Common myeloid progenitor, CD34-positive (primary cell): ENCODE results near the gene BRIP1.

Source experiments
- CTCF ChIA-PET: fragments of 350-600 bp; sonication (Branson Sonifier 250); formaldehyde crosslinking; loops from one replicate; lab custom pipeline; 2021; ENCODE audit warnings: antibody characterized with exemption; lab: Charles Lee
- POLR2A ChIA-PET: fragments of 350-600 bp; sonication (Branson Sonifier 250); formaldehyde crosslinking; loops from one replicate; lab custom pipeline; 2021; ENCODE audit warnings: antibody characterized with exemption; lab: Charles Lee
- DNase-seq, 3 donors: peaks; one replicate each; pipeline versions ENCODE4 v3.0.0 to v3.0.0-alpha.2; 2013
- H3K27ac ChIP-seq, 2 experiments: 1 replicate in 1 of 2; 2 replicates in 1 of 2; pipeline ENCODE4 v1.7.0; 2013; ENCODE audit warnings: inconsistent platforms in 2 of 2, low read length in 2 of 2, mild to moderate bottlenecking in 2 of 2, low read depth in 1 of 2, moderate library complexity in 1 of 2; ENCODE audit not compliant: severe bottlenecking in 2 of 2, insufficient read depth in 1 of 2, poor library complexity in 1 of 2
- H3K27me3 ChIP-seq, 5 experiments: replicated peaks in 2 of 5; 1 replicate in 3 of 5; 2 replicates in 2 of 5; pipeline versions ENCODE4 v1.6.1 to v1.7.0; 2013; ENCODE audit warnings: low read length in 4 of 5, mild to moderate bottlenecking in 2 of 5, moderate library complexity in 2 of 5, inconsistent platforms in 1 of 5; ENCODE audit not compliant: insufficient read depth in 5 of 5, control insufficient read depth in 4 of 5
- H3K36me3 ChIP-seq, 4 experiments: 1 replicate in 2 of 4; 2 replicates in 2 of 4; pipeline versions ENCODE4 v1.6.1 to v1.7.0; 2013; ENCODE audit warnings: low read length in 3 of 4, control low read depth in 1 of 4, mild to moderate bottlenecking in 1 of 4; ENCODE audit not compliant: control insufficient read depth in 4 of 4, insufficient read depth in 4 of 4
- H3K4me1 ChIP-seq, 4 experiments: 1 replicate in 3 of 4; 2 replicates in 1 of 4; pipeline versions ENCODE4 v1.6.1 to v1.7.1; 2013; ENCODE audit warnings: low read length in 3 of 4, mild to moderate bottlenecking in 3 of 4, control low read depth in 1 of 4, inconsistent platforms in 1 of 4, moderate library complexity in 1 of 4; ENCODE audit not compliant: control insufficient read depth in 4 of 4, insufficient read depth in 4 of 4; ENCODE audit errors: control extremely low read depth in 1 of 4
- H3K4me3 ChIP-seq, 7 experiments: 1 replicate in 4 of 7; 2 replicates in 3 of 7; pipeline versions ENCODE4 v1.5.1 to v1.7.0; 2013; ENCODE audit warnings: mild to moderate bottlenecking in 7 of 7, low read length in 6 of 7, moderate library complexity in 6 of 7, inconsistent platforms in 2 of 7, low read depth in 2 of 7, control low read depth in 1 of 7; ENCODE audit not compliant: insufficient read depth in 4 of 7, control insufficient read depth in 1 of 7; ENCODE audit errors: extremely low read depth in 1 of 7
- H3K9me3 ChIP-seq, 5 experiments: 1 replicate in 4 of 5; 2 replicates in 1 of 5; pipeline versions ENCODE4 v1.6.1 to v1.7.1; 2013; ENCODE audit warnings: low read length in 4 of 5, mild to moderate bottlenecking in 2 of 5, inconsistent platforms in 1 of 5, low read depth in 1 of 5, moderate library complexity in 1 of 5; ENCODE audit not compliant: control insufficient read depth in 4 of 5, insufficient read depth in 2 of 5; ENCODE audit errors: control extremely low read depth in 1 of 5
- WGBS: methylation state at CpG from one replicate; pipeline ENCODE4 v1.1.5; 2013; ENCODE audit not compliant: insufficient coverage; 5-methylcytosine and 5-hydroxymethylcytosine counted together

The BRIP1 gene

DNA sequence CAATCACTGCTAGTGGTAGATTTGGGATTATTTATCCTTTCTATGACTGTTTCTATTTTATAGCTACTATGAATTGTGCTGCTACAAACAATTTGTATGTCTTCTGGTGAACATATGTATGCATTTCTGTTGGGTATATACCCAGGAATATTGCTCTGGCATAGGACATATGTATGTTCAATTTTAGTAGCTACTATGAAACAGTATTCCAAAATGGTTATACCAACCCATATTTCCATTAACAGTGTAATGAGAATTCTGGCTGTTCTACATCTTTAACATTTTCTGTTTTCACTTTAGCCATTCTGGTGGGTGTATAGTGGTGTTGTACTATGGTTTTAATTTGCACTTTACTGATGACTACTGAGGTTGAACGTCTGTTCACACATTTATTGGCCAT is 214.7 kb downstream of the BRIP1 start:
- 100% methylated on average over 1 of the region's 1 CpG for WGBS
- H3K27me3 ChIP-seq: no peaks in the 10 kb centered on the region
- DNase-seq: no peak
- no peaks in the 10 kb centered on the region for H3K36me3 ChIP-seq
- POLR2A ChIA-PET: no interaction called here
- H3K4me1 ChIP-seq: no peaks in the 10 kb centered on the region
- no peak overlapping the region for H3K4me3 ChIP-seq
- no peak overlapping the region for H3K27ac ChIP-seq
- CTCF ChIA-PET: no interaction called here
- peaks cover 6 to 26% (median 9%) of the 10 kb centered on the region in 5 experiments for H3K9me3 ChIP-seq

DNA sequence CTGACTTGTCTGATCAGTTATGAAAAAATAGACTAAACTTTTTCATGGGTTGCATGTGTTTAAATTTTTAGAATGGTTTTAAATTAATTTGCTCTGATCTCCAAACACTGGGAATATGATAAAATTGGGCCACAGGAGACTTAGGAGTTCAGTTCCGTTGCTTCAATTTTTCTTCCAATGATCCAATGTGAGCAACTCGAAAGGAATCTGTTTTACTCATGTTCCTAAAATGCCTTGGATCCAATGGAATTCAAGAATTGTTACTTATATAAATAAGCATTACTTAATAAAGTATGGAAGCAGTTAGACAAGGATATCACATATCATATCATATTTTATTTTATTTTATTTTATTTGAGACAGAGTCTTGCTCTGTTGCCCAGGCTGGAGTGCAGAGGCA is 216.3 kb downstream of the BRIP1 start:
- no CpG with 5 or more reads among the region's 2 CpGs for WGBS
- ChIA-PET CTCF (no interaction called here), POLR2A (interaction anchor here (0.6 kb wide), 1 partner anchor 27 kb away, joined by 3 read pairs; no protein-coding TSS in a partner anchor)
- Histone ChIP-seq H3K27me3 (no peaks in the 10 kb centered on the region), H3K36me3 (no peaks in the 10 kb centered on the region), H3K4me1 (no peaks in the 10 kb centered on the region), H3K9me3 (peaks cover 6 to 21% (median 8%) of the 10 kb centered on the region in 5 experiments), H3K27ac (no peak overlapping the region), H3K4me3 (no peak overlapping the region)
- no peak for DNase-seq

DNA sequence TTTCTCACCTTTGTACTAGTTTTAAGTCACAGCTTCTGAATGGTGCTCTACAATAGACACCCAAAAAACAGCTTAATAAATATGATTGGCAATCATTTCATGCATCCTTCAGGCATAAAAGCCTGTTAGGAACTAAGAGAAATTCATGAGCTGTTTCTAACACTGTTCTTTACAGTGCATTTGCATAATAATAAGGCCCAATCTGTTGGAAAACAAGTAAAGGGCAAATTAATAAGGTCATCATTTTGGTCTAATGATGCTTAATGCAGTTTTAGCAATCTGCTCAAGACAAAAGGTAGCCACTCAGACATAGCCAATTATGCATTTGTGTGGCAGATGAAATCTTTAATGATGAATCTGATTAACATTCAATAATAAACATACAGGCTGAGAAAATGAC is 216.8 kb downstream of the BRIP1 start:
- Histone ChIP-seq H3K27me3 (no peaks in the 10 kb centered on the region), H3K4me1 (no peaks in the 10 kb centered on the region), H3K27ac (no peak overlapping the region), H3K9me3 (peaks cover 4 to 17% (median 7%) of the 10 kb centered on the region in 5 experiments), H3K4me3 (no peak overlapping the region), H3K36me3 (no peaks in the 10 kb centered on the region)
- ChIA-PET CTCF (no interaction called here), POLR2A (no interaction called here)
- no peak for DNase-seq

DNA sequence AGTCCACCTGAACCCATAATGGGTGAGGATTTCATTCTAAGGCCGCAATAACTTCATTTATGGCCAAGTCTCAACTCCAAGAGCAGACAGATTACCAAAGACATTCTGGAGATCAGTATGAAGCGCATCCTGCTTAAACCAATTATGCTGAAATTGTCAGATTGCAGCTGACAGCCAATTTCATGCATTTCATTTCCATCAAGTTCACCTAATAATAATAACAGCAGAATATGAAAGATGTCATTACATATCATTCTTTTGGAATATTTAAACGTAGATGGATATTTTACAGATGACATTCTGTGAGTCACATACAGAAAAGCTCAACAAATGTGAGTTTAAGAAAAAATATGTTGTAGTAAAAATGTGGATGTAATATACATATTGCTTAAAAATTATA is 217.4 kb downstream of the BRIP1 start:
- CTCF ChIA-PET: no interaction called here
- Histone ChIP-seq H3K36me3 (no peaks in the 10 kb centered on the region), H3K4me1 (no peaks in the 10 kb centered on the region), H3K9me3 (peaks cover 3 to 14% (median 5%) of the 10 kb centered on the region in 5 experiments), H3K27ac (no peak overlapping the region), H3K4me3 (no peak overlapping the region), H3K27me3 (no peaks in the 10 kb centered on the region)
- WGBS: 100% methylated on average over 1 of the region's 3 CpGs
- DNase-seq: no peak
- POLR2A ChIA-PET: no interaction called here

DNA sequence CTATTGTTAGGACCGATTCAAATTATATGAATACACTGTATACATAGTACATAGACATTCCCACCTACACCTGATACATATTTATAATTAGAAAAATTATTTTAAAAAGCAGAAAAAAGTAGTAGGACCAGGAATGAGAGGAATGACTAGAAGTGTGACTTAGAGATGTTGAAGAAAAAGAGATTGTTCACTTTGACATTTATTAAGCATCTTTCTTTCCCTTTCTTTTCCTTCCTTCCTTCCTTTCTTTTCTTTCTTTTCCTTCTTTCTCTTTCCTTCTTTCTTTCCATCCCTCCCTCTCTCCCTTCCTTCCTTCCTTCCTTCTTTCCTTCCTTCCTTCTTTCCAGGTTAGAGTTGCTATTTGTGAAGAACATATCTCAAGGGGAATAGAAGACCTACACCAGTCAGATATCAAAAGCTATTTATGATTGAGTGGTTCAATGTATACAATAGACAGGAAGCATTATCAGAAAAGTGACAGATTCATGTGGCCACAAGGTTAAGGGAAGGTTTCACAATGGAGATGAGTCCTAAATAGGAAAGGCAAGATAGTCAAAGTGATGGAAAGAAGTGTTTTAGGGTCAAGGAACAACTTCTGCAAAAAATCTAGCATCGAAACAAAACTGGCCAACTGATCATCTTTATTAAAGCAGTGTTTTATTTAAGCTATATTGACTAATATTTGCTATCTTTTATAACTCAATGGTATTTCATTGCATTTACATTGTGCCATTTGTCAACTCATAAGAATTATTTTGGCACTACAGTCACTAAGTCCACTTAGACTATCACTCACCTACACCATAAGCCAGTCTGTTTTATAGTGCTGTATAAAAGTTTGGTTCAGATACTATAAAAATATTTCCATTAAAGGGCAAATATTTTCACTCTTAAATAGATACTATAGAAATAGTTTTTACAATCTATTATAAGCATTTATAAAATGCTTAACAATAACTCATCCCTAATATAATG is 218.2 kb downstream of the BRIP1 start:
- WGBS: no CpG with 5 or more reads among the region's 2 CpGs
- CTCF ChIA-PET: no interaction called here

DNA sequence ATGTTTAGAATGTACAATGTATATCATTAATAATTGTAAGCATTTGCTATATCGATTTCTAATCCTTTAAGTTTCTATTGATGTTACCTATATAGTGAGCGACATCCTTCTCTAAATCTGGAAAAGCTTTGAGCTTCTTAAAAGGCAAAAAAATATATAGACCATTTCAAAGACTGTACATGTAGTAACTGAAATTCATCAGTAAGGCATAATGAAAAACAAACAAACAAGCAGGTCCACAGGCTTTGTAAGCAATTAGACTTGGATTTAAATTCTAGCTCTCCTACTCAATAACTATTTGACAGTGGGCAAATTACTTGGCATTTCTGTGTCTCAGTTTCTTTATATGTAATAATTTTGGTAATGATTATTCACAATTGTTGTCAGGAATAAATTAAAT is 220.6 kb downstream of the BRIP1 start:
- DNase-seq: no peak
- no peaks in the 10 kb centered on the region for H3K36me3 ChIP-seq
- H3K4me3 ChIP-seq: no peak overlapping the region
- CTCF ChIA-PET: interaction anchor here (1.2 kb wide), 1 partner anchor 194 kb away, joined by 5 read pairs; no protein-coding TSS in a partner anchor
- no peaks in the 10 kb centered on the region for H3K4me1 ChIP-seq
- no peak overlapping the region for H3K27ac ChIP-seq
- POLR2A ChIA-PET: no interaction called here
- peaks cover 0 to 2% (median 0%) of the 10 kb centered on the region in 5 experiments for H3K9me3 ChIP-seq
- no CpG with 5 or more reads among the region's 2 CpGs for WGBS
- H3K27me3 ChIP-seq: no peaks in the 10 kb centered on the region

More for the DNA sequence above, 218.2 kb downstream of the BRIP1 start:
- no peak for DNase-seq
- H3K4me3 ChIP-seq: no peak overlapping the region
- no peaks in the 10 kb centered on the region for H3K27me3 ChIP-seq
- H3K4me1 ChIP-seq: no peaks in the 10 kb centered on the region
- POLR2A ChIA-PET: no interaction called here
- no peak overlapping the region for H3K27ac ChIP-seq
- no peaks in the 10 kb centered on the region for H3K36me3 ChIP-seq
- peaks cover 0 to 9% (median 3%) of the 10 kb centered on the region in 5 experiments for H3K9me3 ChIP-seq

DNA sequence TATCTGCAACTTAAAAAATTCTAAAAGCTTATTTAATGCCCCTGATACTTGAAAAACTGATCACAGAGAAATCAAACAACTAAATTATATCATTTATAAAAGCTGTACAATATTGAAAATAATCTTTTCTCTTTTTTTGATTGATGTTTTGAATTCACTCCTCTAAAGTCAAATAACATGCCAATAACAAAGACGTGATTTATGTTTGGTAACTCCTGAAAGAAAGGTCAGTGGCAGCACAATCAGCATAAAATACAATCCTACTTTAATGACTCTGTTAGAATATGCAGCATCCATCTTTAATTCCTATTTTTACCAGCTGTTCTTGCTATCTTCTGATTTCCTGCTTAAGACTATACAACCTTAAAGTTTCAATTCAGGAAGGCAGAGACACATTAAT is 221.6 kb downstream of the BRIP1 start:
- DNase-seq: no peak
- CTCF ChIA-PET: no interaction called here
- WGBS: no CpG with 5 or more reads among the region's 1 CpG
- POLR2A ChIA-PET: no interaction called here
- Histone ChIP-seq H3K4me3 (no peak overlapping the region), H3K9me3 (peaks cover 0 to 2% (median 0%) of the 10 kb centered on the region in 5 experiments), H3K27ac (no peak overlapping the region), H3K4me1 (no peaks in the 10 kb centered on the region), H3K27me3 (no peaks in the 10 kb centered on the region), H3K36me3 (no peaks in the 10 kb centered on the region)
